K562 (cell line): ENCODE measurements around the gene SERTAD1. TPM values are rescaled to one million over a fixed set of nuclear protein-coding genes. Genes with fewer than 3 reads are reported as not detected.

Experiments used
- ATF6 ChIP-seq: sonication (generic); formaldehyde crosslinking; IDR thresholded peaks from 2 replicates; pipeline ENCODE4 v1.4.0; 2020; ENCODE audit warnings: mild to moderate bottlenecking, missing genetic modification reagents
- C11orf30 ChIP-seq: fragments of 450-650 bp; IDR thresholded peaks from 2 replicates; pipeline ENCODE4 v1.6.1; 2016; ENCODE audit warnings: low read depth, mild to moderate bottlenecking
- GATAD2A ChIP-seq: fragments of 450-650 bp; IDR thresholded peaks from 2 replicates; pipeline ENCODE4 v1.6.1; 2017
- GMEB1 ChIP-seq: fragments of 250-450 bp; sonication (Bioruptor Pico); IDR thresholded peaks from 2 replicates; pipeline ENCODE4 v1.4.0; 2020; ENCODE audit warnings: mild to moderate bottlenecking
- GTF2E2 ChIP-seq: fragments of 200-800 bp; sonication (Bioruptor generic); IDR thresholded peaks from 2 replicates; pipeline ENCODE4 v1.6.1; 2016; ENCODE audit warnings: missing genetic modification characterization, missing compliant biosample characterization
- KLF1 ChIP-seq: fragments of 450-650 bp; IDR thresholded peaks from 2 replicates; pipeline ENCODE4 v1.6.1; 2016; ENCODE audit warnings: missing genetic modification characterization, missing compliant biosample characterization
- MNT ChIP-seq, 2 experiments: fragments of 450-650 bp; conservative IDR thresholded peaks; 2 replicates each; pipeline ENCODE4 v1.6.1; 2017; ENCODE audit warnings: mild to moderate bottlenecking in 2 of 2, moderate library complexity in 2 of 2
- NCOA1 ChIP-seq: fragments of 450-650 bp; IDR thresholded peaks from 2 replicates; pipeline ENCODE4 v1.6.1; 2016; ENCODE audit warnings: low read depth
- NFE2 ChIP-seq: IDR thresholded peaks from 2 replicates; pipeline ENCODE4 v1.6.1; 2014; ENCODE audit warnings: antibody characterized with exemption, low read depth
- NFIC ChIP-seq: fragments of 450-650 bp; IDR thresholded peaks from 2 replicates; pipeline ENCODE4 v1.6.1; 2017; ENCODE audit warnings: mild to moderate bottlenecking, inconsistent platforms
- POLR2H ChIP-seq: IDR thresholded peaks from 2 replicates; pipeline ENCODE4 v1.6.1; 2016; ENCODE audit warnings: missing genetic modification characterization, low read depth, mild to moderate bottlenecking, control low read depth, missing compliant biosample characterization, moderate library complexity
- TAF7 ChIP-seq: fragments of 450-650 bp; IDR thresholded peaks from 2 replicates; pipeline ENCODE4 v1.6.1; 2016; ENCODE audit warnings: missing genetic modification characterization, missing compliant biosample characterization
- TARDBP ChIP-seq: fragments of 450-650 bp; IDR thresholded peaks from 2 replicates; pipeline ENCODE4 v1.6.1; 2016
- THRB ChIP-seq: fragments of 450-650 bp; formaldehyde crosslinking; conservative IDR thresholded peaks from 2 replicates; pipeline ENCODE4 v1.4.0; 2022; ENCODE audit warnings: mild to moderate bottlenecking, missing genetic modification characterization
- VEZF1 ChIP-seq: fragments of 200-800 bp; sonication (Bioruptor generic); IDR thresholded peaks from 2 replicates; pipeline ENCODE4 v1.6.1; 2017; ENCODE audit warnings: missing genetic modification characterization, missing compliant biosample characterization
- ZNF280A ChIP-seq: fragments of 450-650 bp; IDR thresholded peaks from 2 replicates; pipeline ENCODE4 v1.6.1; 2018; ENCODE audit warnings: mild to moderate bottlenecking, low read depth; ENCODE audit not compliant: partially characterized antibody
- ZNF586 ChIP-seq: fragments of 450-650 bp; formaldehyde crosslinking; conservative IDR thresholded peaks from 2 replicates; pipeline ENCODE4 v1.4.0; 2020; ENCODE audit warnings: mild to moderate bottlenecking, moderate library complexity
- ZNF77 ChIP-seq: fragments of 250-450 bp; sonication (Bioruptor Pico); IDR thresholded peaks from 2 replicates; pipeline ENCODE4 v1.5.0; 2020
- polyA plus RNA-seq, 8 experiments: library from polyadenylated mRNA; depleted of rRNA in 4 of 8; stranded (reverse) in 5 of 8; unstranded in 3 of 8; fragments of >200 nt; fragmentation: Nextera tagmentation in 2 of 8; fragmentation: Illumina TruSeq in 1 of 8; extraction: Ambion mirVana in 2 of 8; extraction: Trizol in 1 of 8; gene quantifications; 2 replicates each; pipeline versions ENCODE4 v1.2.1 to v1.2.3, GENCODE V29; 2011 to 2014; ENCODE audit warnings: inconsistent platforms in 1 of 8, missing spikeins in 1 of 8
- total RNA-seq, 7 experiments: library from RNA; depleted of rRNA in 6 of 7; stranded (reverse); fragments of >200 nt in 6 of 7; fragmentation: Illumina TruSeq in 2 of 7; extraction: Trizol in 2 of 7; gene quantifications; 2 replicates each; pipeline versions ENCODE4 v1.2.1 to v1.2.3, GENCODE V29; 2011 to 2021; ENCODE audit warnings: low replicate concordance in 1 of 7

Gene SERTAD1
- total and polyA plus RNA-seq, 9 of the 15 experiments (the other 6 are each of a cell fraction or from before 2014, with no cell fraction given): 0.15 to 8.7 (median 4.9) TPM

- no peak for TF ChIP-seq THRB
- peak; percentile 86 for TF ChIP-seq POLR2H
- no peak for TF ChIP-seq TARDBP
- peak; percentile 83; the same call in 1 of the 2 replicates for TF ChIP-seq GATAD2A
- TF ChIP-seq GTF2E2 (tag): peak; percentile 75; the same call in 1 of the 2 replicates
- no peak for TF ChIP-seq NFE2
- no peak for TF ChIP-seq NCOA1
- no peak for TF ChIP-seq ZNF586 (CRISPR knock-in tag)
- TF ChIP-seq ZNF77 (CRISPR knock-in tag): no peak
- peak; percentile 38; the same call in 1 of the 2 replicates for TF ChIP-seq ATF6 (CRISPR knock-in tag)
- peak; percentile 82 for TF ChIP-seq TAF7
- no peak for TF ChIP-seq C11orf30
- 0 out of 2 replicates have a peak, but pooled peaks have one; percentile 5 for TF ChIP-seq GMEB1 (CRISPR knock-in tag)
- no peak for TF ChIP-seq ZNF280A
- TF ChIP-seq KLF1 (tag): 0 out of 2 replicates have a peak, but pooled peaks have one; percentile 51
- TF ChIP-seq VEZF1: peak; percentile 98
- peak in 1 of 2 experiments; percentile 65; a peak in 2 of 4 replicates for TF ChIP-seq MNT (conservative IDR thresholded peaks at IDR 0.05)
- TF ChIP-seq NFIC: peak; percentile 44
Observed at GRCh38 chr19:40433391-40434216, 7.8 kb upstream of the SERTAD1 start (continued).
